K562 (cell line): Measurements from ENCODE around the gene SLC25A45. TPM values are rescaled to one million over a fixed set of nuclear protein-coding genes. Genes with fewer than 3 reads are reported as not detected.
A peak's percentile ranks its signal among the peaks of the same experiment; 100 is the strongest.

ENCODE experiments used
- ATF7 ChIP-seq: fragments of 450-650 bp; IDR thresholded peaks from 2 replicates; pipeline ENCODE4 v1.7.1; 2014; ENCODE audit warnings: mild to moderate bottlenecking, moderate library complexity
- BRD4 ChIP-seq: fragments of 200-600 bp; sonication (generic); IDR thresholded peaks from 2 replicates; pipeline ENCODE4 v1.6.1; 2017; ENCODE audit warnings: inconsistent platforms
- CEBPB ChIP-seq: fragments of 450-650 bp; IDR thresholded peaks from 2 replicates; pipeline ENCODE4 v1.6.1; 2016; ENCODE audit warnings: missing genetic modification characterization, missing compliant biosample characterization
- FOXK2 ChIP-seq, 2 experiments: fragments of 450-650 bp; IDR thresholded peaks in 1 of 2; conservative IDR thresholded peaks in 1 of 2; 2 replicates each; pipeline ENCODE4 v1.6.1; 2016; ENCODE audit warnings: low read depth in 2 of 2, mild to moderate bottlenecking in 1 of 2
- HLTF ChIP-seq: fragments of 450-650 bp; IDR thresholded peaks from 2 replicates; pipeline ENCODE4 v1.6.1; 2016
- HMBOX1 ChIP-seq: sonication (generic); IDR thresholded peaks from 2 replicates; pipeline ENCODE4 v1.6.1; 2016
- HNRNPLL ChIP-seq: fragments of 200-400 bp; formaldehyde crosslinking; IDR thresholded peaks from 2 replicates; pipeline ENCODE4 v1.6.1; 2017; ENCODE audit warnings: low read length, low read depth, mild to moderate bottlenecking; ENCODE audit not compliant: poor library complexity, severe bottlenecking
- KDM2B ChIP-seq: fragments of 250-450 bp; sonication (Bioruptor Pico); IDR thresholded peaks from 2 replicates; pipeline ENCODE4 v1.8.0; 2021; ENCODE audit warnings: mild to moderate bottlenecking, moderate library complexity
- MECOM ChIP-seq: fragments of 250-450 bp; sonication (Bioruptor Pico); IDR thresholded peaks from 2 replicates; pipeline ENCODE4 v1.8.0; 2022; ENCODE audit warnings: inconsistent platforms
- MEF2D ChIP-seq: conservative IDR thresholded peaks from 2 replicates; pipeline ENCODE4 v1.6.1; 2016; ENCODE audit warnings: low read depth, missing genetic modification characterization, missing compliant biosample characterization
- NCOA4 ChIP-seq: fragments of 450-650 bp; IDR thresholded peaks from 2 replicates; pipeline ENCODE4 v1.6.1; 2018; ENCODE audit warnings: mild to moderate bottlenecking; ENCODE audit not compliant: partially characterized antibody
- NCOR1 ChIP-seq: fragments of 450-650 bp; IDR thresholded peaks from 2 replicates; pipeline ENCODE4 v1.6.1; 2016; ENCODE audit warnings: mild to moderate bottlenecking, moderate library complexity
- NR0B1 ChIP-seq: fragments of 450-650 bp; IDR thresholded peaks from one replicate; pipeline ENCODE4 v1.6.1; 2018; ENCODE audit warnings: mild to moderate bottlenecking, moderate library complexity; ENCODE audit not compliant: partially characterized antibody
- POLR2G ChIP-seq: fragments of 200-400 bp; formaldehyde crosslinking; IDR thresholded peaks from 2 replicates; pipeline ENCODE4 v1.6.1; 2017; ENCODE audit warnings: low read depth, mild to moderate bottlenecking, antibody characterized with exemption, low read length, moderate library complexity
- PTBP1 ChIP-seq: fragments of 200-400 bp; formaldehyde crosslinking; IDR thresholded peaks from 2 replicates; pipeline ENCODE4 v1.6.1; 2017; ENCODE audit warnings: low read depth, low read length
- TBL1XR1 ChIP-seq, 2 experiments: IDR thresholded peaks; 2 replicates each; pipeline ENCODE4 v1.6.1; 2012; ENCODE audit warnings: improper control_type of control experiment in 2 of 2, low read length in 2 of 2, mild to moderate bottlenecking in 1 of 2
- ZNF232 ChIP-seq: sonication (generic); formaldehyde crosslinking; IDR thresholded peaks from 2 replicates; pipeline ENCODE4 v1.8.0; 2022; ENCODE audit warnings: mild to moderate bottlenecking, missing genetic modification reagents
- ZNF274 ChIP-seq: IDR thresholded peaks from 2 replicates; pipeline ENCODE4 v1.6.1; 2011; ENCODE audit warnings: low read depth, mild to moderate bottlenecking, low read length, moderate library complexity, borderline replicate concordance
- ZNF347 ChIP-seq: fragments of 450-650 bp; formaldehyde crosslinking; IDR thresholded peaks from 2 replicates; pipeline ENCODE4 v1.4.0; 2020; ENCODE audit warnings: low read depth, mild to moderate bottlenecking, moderate library complexity
- ZNF436 ChIP-seq: fragments of 250-450, 450-650 bp; sonication (Bioruptor Pico); formaldehyde crosslinking; IDR thresholded peaks from 2 replicates; pipeline ENCODE4 v1.7.0; 2020; ENCODE audit warnings: mild to moderate bottlenecking
- ZNF740 ChIP-seq, 3 experiments: fragments of 200-800 bp in 1 of 3; sonication (Bioruptor generic) in 1 of 3; sonication (generic) in 1 of 3; formaldehyde crosslinking in 1 of 3; IDR thresholded peaks; 2 replicates each; pipeline versions ENCODE4 v1.6.1 to v1.8.0; 2016 to 2022; ENCODE audit warnings: mild to moderate bottlenecking in 2 of 3, missing compliant biosample characterization in 2 of 3, missing genetic modification characterization in 2 of 3, missing genetic modification reagents in 1 of 3
- ZNF75A ChIP-seq: fragments of 450-650 bp; formaldehyde crosslinking; IDR thresholded peaks from 2 replicates; pipeline ENCODE4 v1.4.0; 2020; ENCODE audit warnings: mild to moderate bottlenecking
- ZNF766 ChIP-seq: fragments of 200-800 bp; sonication (Bioruptor generic); conservative IDR thresholded peaks from 2 replicates; pipeline ENCODE4 v1.6.1; 2016; ENCODE audit warnings: missing genetic modification characterization, missing compliant biosample characterization
- polyA plus RNA-seq, 8 experiments: library from polyadenylated mRNA; depleted of rRNA in 4 of 8; stranded (reverse) in 5 of 8; unstranded in 3 of 8; fragments of >200 nt; fragmentation: Nextera tagmentation in 2 of 8; fragmentation: Illumina TruSeq in 1 of 8; extraction: Ambion mirVana in 2 of 8; extraction: Trizol in 1 of 8; gene quantifications; 2 replicates each; pipeline versions ENCODE4 v1.2.1 to v1.2.3, GENCODE V29; 2011 to 2014; ENCODE audit warnings: inconsistent platforms in 1 of 8, missing spikeins in 1 of 8
- total RNA-seq, 7 experiments: library from RNA; depleted of rRNA in 6 of 7; stranded (reverse); fragments of >200 nt in 6 of 7; fragmentation: Illumina TruSeq in 2 of 7; extraction: Trizol in 2 of 7; gene quantifications; 2 replicates each; pipeline versions ENCODE4 v1.2.1 to v1.2.3, GENCODE V29; 2011 to 2021; ENCODE audit warnings: low replicate concordance in 1 of 7

Gene SLC25A45
- total and polyA plus RNA-seq, 9 of the 15 experiments (the other 6 are each of a cell fraction or from before 2014, with no cell fraction given): 0.15 to 2.3 (median 0.68) TPM

GRCh38 chr11:65425971-65426838 lies 43.8 kb upstream of the SLC25A45 start (continued):
- TF ChIP-seq ZNF740 (CRISPR knock-in tag; IDR thresholded peaks at IDR 0.05) (no peak; the same call in 1 of the 2 replicates), ZNF740 (tag; IDR thresholded peaks at IDR 0.05) (no peak), ZNF232 (CRISPR knock-in tag) (no peak), ZNF75A (0 out of 2 replicates have a peak, but pooled peaks have one; percentile 10), CEBPB (tag) (peak; percentile 94), KDM2B (no peak), HLTF (no peak; the same call in 1 of the 2 replicates), TBL1XR1 (IDR thresholded peaks at IDR 0.05; ENCODE audit: low read length in 2 of 2) (peak in 1 of 2 experiments; percentile 10; a peak in 2 of 4 replicates), POLR2G (peak; percentile 58; the same call in 1 of the 2 replicates), HNRNPLL (no peak), BRD4 (peak; percentile 1; the same call in 1 of the 2 replicates), NCOA4 (no peak), ZNF274 (peak; percentile 31; the same call in 1 of the 2 replicates), ZNF347 (CRISPR knock-in tag) (no peak), HMBOX1 (peak; percentile 80), NR0B1 (no peak), MECOM (CRISPR knock-in tag) (no peak), ZNF436 (CRISPR knock-in tag) (0 out of 2 replicates have a peak, but pooled peaks have one; percentile 43), ZNF766 (CRISPR knock-in tag) (no peak), FOXK2 (conservative IDR thresholded peaks at IDR 0.05 in 1 of 2, IDR thresholded peaks at IDR 0.05 in 1 of 2; ENCODE audit: low read depth in 2 of 2) (peak in 1 of 2 experiments; percentile 51; a peak in 2 of 4 replicates), MEF2D (tag) (no peak), NCOR1 (no peak), PTBP1 (no peak), ATF7 (peak; percentile 88)
